ENCODE data around the gene CHD3.
A peak's percentile ranks its signal among the peaks of the same experiment; 100 is the strongest.
"Not testable (repeated sequence)": the region's sequence is repeated elsewhere in the genome, so short reads cannot be mapped to it uniquely, and the experiment has no call there.

Gene CHD3

GRCh38 chr17:7857713-7858521 lies 30.7 kb upstream of the CHD3 start, which contains the start of gene CYB5D1:
Gene CYB5D1, plus strand, starts transcription at chr17:7858003. Its CDS starts 132 bp downstream, at chr17:7858135.
- Histone ChIP-seq H3K9me3 (replicated peaks; ENCODE audit: low read length) (no peaks in the 10 kb centered on the region), H3K4me3 (ENCODE audit: low read length) (peak within 1 kb of the TSS; percentile 77), H3K4me1 (ENCODE audit: control insufficient read depth, insufficient read depth, low read length) (peaks cover 27% of the 10 kb centered on the region), H3K4me2 (ENCODE audit: low read length) (peak within 1 kb of the TSS; percentile 98), H3K36me3 (ENCODE audit: insufficient read depth, low read length) (peaks cover 11% of the 10 kb centered on the region), H3K9ac (ENCODE audit: low read depth, low read length) (peak within 1 kb of the TSS; percentile 88), H3K27me3 (ENCODE audit: control insufficient read depth, insufficient read depth, low read length) (no peaks in the 10 kb centered on the region)

DNA sequence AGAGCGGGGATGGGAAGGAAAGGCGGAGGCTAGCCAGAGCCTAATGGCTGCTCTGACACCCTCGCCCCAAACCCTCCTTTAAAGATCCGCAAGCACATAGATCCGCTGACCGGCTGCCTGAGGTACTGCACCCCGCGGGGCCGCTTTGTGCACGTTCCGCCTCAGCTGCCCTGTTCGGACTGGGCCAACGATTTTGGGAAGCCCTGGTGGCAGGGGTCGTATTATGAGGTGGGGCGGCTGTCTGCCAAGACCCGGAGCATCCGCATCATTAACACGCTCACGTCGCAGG lies 30.1 kb upstream of the CHD3 start:
- Histone ChIP-seq H3K4me3 (ENCODE audit: low read length) (peak overlapping the region; percentile 77), H3K4me1 (ENCODE audit: control insufficient read depth, insufficient read depth, low read length) (peaks cover 27% of the 10 kb centered on the region), H3K36me3 (ENCODE audit: insufficient read depth, low read length) (peaks cover 8% of the 10 kb centered on the region), H3K9me3 (replicated peaks; ENCODE audit: low read length) (no peaks in the 10 kb centered on the region), H3K9ac (ENCODE audit: low read depth, low read length) (peak overlapping the region; percentile 88), H3K4me2 (ENCODE audit: low read length) (peak overlapping the region; percentile 98), H3K27me3 (ENCODE audit: control insufficient read depth, insufficient read depth, low read length) (no peaks in the 10 kb centered on the region)

DNA sequence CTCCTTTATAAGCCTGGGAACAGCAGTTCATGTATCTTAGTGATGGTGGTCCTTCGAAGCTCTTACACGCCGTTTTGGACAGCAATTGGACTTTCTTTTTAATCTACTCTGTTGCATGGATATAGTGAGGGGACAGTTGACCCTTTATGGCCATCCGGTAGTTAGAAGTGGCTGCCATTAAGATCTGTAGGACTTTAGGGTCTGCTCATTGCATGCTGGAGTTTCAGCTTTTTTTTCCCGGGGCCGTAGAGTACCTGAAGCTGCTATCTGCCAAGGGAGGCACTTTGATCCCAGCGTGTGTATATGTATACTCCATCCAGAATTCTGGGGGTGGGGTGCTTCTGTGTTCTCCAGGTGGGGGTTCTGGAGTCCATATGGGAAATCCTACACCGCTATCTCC lies 29.6 kb upstream of the CHD3 start:
- peak overlapping the region; percentile 77 for H3K4me3 ChIP-seq (ENCODE audit: low read length)
- no peaks in the 10 kb centered on the region for H3K27me3 ChIP-seq (ENCODE audit: control insufficient read depth, insufficient read depth, low read length)
- peaks cover 13% of the 10 kb centered on the region for H3K36me3 ChIP-seq (ENCODE audit: insufficient read depth, low read length)
- H3K4me1 ChIP-seq (ENCODE audit: control insufficient read depth, insufficient read depth, low read length): peaks cover 27% of the 10 kb centered on the region
- H3K4me2 ChIP-seq (ENCODE audit: low read length): peak overlapping the region; percentile 98
- H3K9me3 ChIP-seq (replicated peaks; ENCODE audit: low read length): no peaks in the 10 kb centered on the region
- peak overlapping the region; percentile 88 for H3K9ac ChIP-seq (ENCODE audit: low read depth, low read length)

DNA sequence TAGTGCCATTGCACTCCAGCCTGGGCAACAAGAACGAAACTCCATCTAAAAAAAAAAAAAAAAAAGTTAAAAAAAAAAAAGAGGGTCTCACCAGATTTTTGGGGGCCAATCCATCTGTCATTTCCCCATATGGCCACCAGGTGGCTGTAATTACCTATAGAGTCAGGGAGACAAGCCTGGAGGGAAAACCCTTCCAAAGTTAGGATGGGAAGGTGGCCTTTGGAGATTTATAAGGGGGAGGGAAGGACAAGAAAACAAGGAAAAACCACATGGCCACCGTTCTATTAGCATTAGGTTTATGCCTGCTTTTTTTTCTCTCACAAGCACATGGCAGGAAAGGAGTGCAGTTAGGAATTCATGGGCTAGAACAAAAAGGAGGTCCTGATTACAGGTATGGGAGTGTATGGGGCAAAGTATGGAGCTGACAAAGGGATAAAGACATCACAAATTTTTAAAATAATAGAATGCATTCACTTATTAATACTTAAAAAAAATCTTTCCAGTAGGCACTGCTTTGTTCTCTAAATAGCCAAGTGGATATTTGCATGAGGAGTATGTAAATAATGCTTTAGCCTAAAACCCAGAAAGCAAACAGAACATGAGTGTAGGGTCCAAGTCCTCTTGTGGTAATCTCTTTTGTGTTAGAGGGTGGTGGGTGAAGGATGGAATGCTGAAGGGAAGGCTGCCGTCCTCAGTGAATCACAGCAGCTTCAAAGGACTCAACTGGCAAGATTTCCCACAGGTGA lies 25.7 kb upstream of the CHD3 start:
- Histone ChIP-seq H3K9ac (ENCODE audit: low read depth, low read length) (no peak overlapping the region), H3K4me3 (ENCODE audit: low read length) (no peak overlapping the region), H3K36me3 (ENCODE audit: insufficient read depth, low read length) (peaks cover 13% of the 10 kb centered on the region), H3K27me3 (ENCODE audit: control insufficient read depth, insufficient read depth, low read length) (no peaks in the 10 kb centered on the region), H3K9me3 (replicated peaks; ENCODE audit: low read length) (no peaks in the 10 kb centered on the region), H3K4me2 (ENCODE audit: low read length) (no peak overlapping the region), H3K4me1 (ENCODE audit: control insufficient read depth, insufficient read depth, low read length) (peaks cover 10% of the 10 kb centered on the region)

GRCh38 chr17:7864384-7864783 lies 24.2 kb upstream of the CHD3 start:
- H3K27me3 ChIP-seq (ENCODE audit: control insufficient read depth, insufficient read depth, low read length); H3K4me3 ChIP-seq (ENCODE audit: low read length); H3K9ac ChIP-seq (ENCODE audit: low read depth, low read length); H3K4me2 ChIP-seq (ENCODE audit: low read length); H3K4me1 ChIP-seq (ENCODE audit: control insufficient read depth, insufficient read depth, low read length); H3K9me3 ChIP-seq (replicated peaks; ENCODE audit: low read length): not testable (repeated sequence)
- H3K36me3 ChIP-seq (ENCODE audit: insufficient read depth, low read length): peaks cover 13% of the 10 kb centered on the region

GRCh38 chr17:7864995-7865650 lies 23.5 kb upstream of the CHD3 start:
- H3K27me3 ChIP-seq (ENCODE audit: control insufficient read depth, insufficient read depth, low read length): no peaks in the 10 kb centered on the region
- no peak overlapping the region for H3K4me3 ChIP-seq (ENCODE audit: low read length)
- H3K4me1 ChIP-seq (ENCODE audit: control insufficient read depth, insufficient read depth, low read length): no peaks in the 10 kb centered on the region
- H3K36me3 ChIP-seq (ENCODE audit: insufficient read depth, low read length): peaks cover 13% of the 10 kb centered on the region
- no peak overlapping the region for H3K4me2 ChIP-seq (ENCODE audit: low read length)
- no peaks in the 10 kb centered on the region for H3K9me3 ChIP-seq (replicated peaks; ENCODE audit: low read length)
- no peak overlapping the region for H3K9ac ChIP-seq (ENCODE audit: low read depth, low read length)

DNA sequence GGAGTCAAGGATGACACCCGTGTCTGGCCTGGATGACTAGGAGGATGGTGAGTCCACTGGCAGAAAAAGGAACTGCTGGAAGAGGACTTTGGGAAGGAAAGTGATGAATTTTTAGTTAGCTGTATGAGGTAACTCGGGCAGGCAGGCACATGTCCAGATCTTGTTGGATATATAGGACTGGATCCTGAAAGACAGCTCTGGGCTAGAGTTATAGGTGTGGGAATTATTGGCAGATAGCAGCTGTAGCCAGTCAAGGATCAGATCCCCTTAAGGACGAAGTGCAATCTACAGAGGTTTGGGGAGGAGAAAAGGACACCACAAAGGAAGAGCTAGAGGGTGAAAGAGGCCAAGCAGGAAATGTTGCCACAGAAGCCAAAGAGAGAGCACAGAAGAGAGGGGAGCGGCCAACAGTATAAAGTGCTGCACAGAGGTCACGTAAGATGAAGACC lies 20.7 kb upstream of the CHD3 start:
- H3K4me1 ChIP-seq (ENCODE audit: control insufficient read depth, insufficient read depth, low read length): no peaks in the 10 kb centered on the region
- H3K9ac ChIP-seq (ENCODE audit: low read depth, low read length): no peak overlapping the region
- peaks cover 21% of the 10 kb centered on the region for H3K36me3 ChIP-seq (ENCODE audit: insufficient read depth, low read length)
- H3K4me2 ChIP-seq (ENCODE audit: low read length): no peak overlapping the region
- H3K9me3 ChIP-seq (replicated peaks; ENCODE audit: low read length): no peaks in the 10 kb centered on the region
- no peaks in the 10 kb centered on the region for H3K27me3 ChIP-seq (ENCODE audit: control insufficient read depth, insufficient read depth, low read length)
- H3K4me3 ChIP-seq (ENCODE audit: low read length): no peak overlapping the region

GRCh38 chr17:7873051-7873450 lies 15.5 kb upstream of the CHD3 start:
- Histone ChIP-seq H3K27me3 (ENCODE audit: control insufficient read depth, insufficient read depth, low read length) (no peaks in the 10 kb centered on the region), H3K36me3 (ENCODE audit: insufficient read depth, low read length) (peaks cover 21% of the 10 kb centered on the region), H3K9me3 (replicated peaks; ENCODE audit: low read length) (no peaks in the 10 kb centered on the region), H3K4me3 (ENCODE audit: low read length) (no peak overlapping the region), H3K4me2 (ENCODE audit: low read length) (no peak overlapping the region), H3K4me1 (ENCODE audit: control insufficient read depth, insufficient read depth, low read length) (no peaks in the 10 kb centered on the region), H3K9ac (ENCODE audit: low read depth, low read length) (no peak overlapping the region)

- Histone ChIP-seq H3K36me3 (ENCODE audit: insufficient read depth, low read length) (peaks cover 39% of the 10 kb centered on the region), H3K4me3 (ENCODE audit: low read length) (no peak overlapping the region), H3K4me1 (ENCODE audit: control insufficient read depth, insufficient read depth, low read length) (no peaks in the 10 kb centered on the region), H3K9ac (ENCODE audit: low read depth, low read length) (no peak overlapping the region), H3K9me3 (replicated peaks; ENCODE audit: low read length) (no peaks in the 10 kb centered on the region), H3K27me3 (ENCODE audit: control insufficient read depth, insufficient read depth, low read length) (no peaks in the 10 kb centered on the region), H3K4me2 (ENCODE audit: low read length) (no peak overlapping the region)
These were observed 12.7 kb upstream of the CHD3 start for GRCh38 chr17:7875804-7876370.

DNA sequence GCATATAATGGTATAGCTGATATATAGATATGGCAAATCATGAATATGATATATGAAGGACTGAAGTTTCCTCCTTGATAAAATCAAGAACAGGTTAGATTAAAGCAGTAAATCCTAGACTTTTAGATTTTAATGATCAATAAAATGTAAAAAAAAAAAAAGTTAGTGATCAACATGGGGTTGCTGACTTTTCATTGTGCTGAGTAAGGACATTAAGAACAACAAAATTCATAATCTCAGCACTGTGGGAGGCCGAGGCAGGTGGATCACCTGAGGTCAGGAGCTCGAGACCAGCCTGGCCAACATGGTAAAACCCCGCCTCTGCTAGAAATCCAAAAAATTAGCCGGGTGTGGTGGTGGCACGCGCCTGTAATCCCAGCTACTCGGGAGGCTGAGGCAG lies 10.4 kb upstream of the CHD3 start:
- Histone ChIP-seq H3K9me3 (replicated peaks; ENCODE audit: low read length) (no peaks in the 10 kb centered on the region), H3K9ac (ENCODE audit: low read depth, low read length) (no peak overlapping the region), H3K36me3 (ENCODE audit: insufficient read depth, low read length) (peaks cover 39% of the 10 kb centered on the region), H3K4me3 (ENCODE audit: low read length) (no peak overlapping the region), H3K27me3 (ENCODE audit: control insufficient read depth, insufficient read depth, low read length) (no peaks in the 10 kb centered on the region), H3K4me1 (ENCODE audit: control insufficient read depth, insufficient read depth, low read length) (peaks cover 14% of the 10 kb centered on the region), H3K4me2 (ENCODE audit: low read length) (no peak overlapping the region)

DNA sequence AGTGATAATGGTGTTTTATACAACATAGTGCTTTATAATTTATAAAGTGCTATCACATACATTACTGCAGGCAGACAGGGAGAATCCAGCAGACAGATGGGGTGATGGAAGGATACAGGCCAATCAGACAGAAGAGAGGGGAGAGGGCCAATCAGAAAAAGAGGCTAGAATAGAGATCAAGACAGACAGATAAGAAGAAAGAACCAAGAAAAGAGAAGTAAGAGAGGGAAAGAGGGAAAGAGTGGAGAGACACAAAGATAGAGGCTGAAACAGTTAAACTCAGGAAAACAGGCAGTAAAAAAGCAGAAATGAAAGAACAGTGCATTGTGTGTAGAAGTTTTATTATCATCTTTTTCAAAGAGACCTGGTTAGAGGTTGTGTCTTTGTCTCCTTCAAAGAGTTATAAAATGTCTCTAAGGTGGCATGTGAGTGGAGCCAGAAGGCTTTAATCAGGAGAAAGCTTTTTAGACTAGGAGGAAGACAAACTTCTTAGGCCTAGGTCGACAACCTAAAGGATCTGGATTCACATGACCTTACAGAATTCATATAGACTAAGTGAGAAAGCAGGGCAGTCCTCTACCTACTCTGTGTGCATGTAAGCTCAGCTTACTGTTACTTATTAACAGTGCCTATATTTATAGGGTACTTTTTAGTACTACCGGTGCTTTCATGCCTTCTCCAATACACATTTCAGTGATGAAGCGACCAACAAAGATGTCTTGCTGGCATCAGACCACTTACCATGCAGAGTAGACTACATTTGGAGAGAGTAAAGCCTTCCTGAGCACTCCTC lies 8.3 kb upstream of the CHD3 start:
- no peaks in the 10 kb centered on the region for H3K27me3 ChIP-seq (ENCODE audit: control insufficient read depth, insufficient read depth, low read length)
- no peak overlapping the region for H3K9ac ChIP-seq (ENCODE audit: low read depth, low read length)
- H3K36me3 ChIP-seq (ENCODE audit: insufficient read depth, low read length): peaks cover 36% of the 10 kb centered on the region
- H3K4me3 ChIP-seq (ENCODE audit: low read length): no peak overlapping the region
- H3K9me3 ChIP-seq (replicated peaks; ENCODE audit: low read length): no peaks in the 10 kb centered on the region
- peaks cover 21% of the 10 kb centered on the region for H3K4me1 ChIP-seq (ENCODE audit: control insufficient read depth, insufficient read depth, low read length)
- H3K4me2 ChIP-seq (ENCODE audit: low read length): no peak overlapping the region

All from skeletal muscle satellite cell (primary cell).